ENCODE data around the gene NLGN4Y.

The NLGN4Y gene

DNA sequence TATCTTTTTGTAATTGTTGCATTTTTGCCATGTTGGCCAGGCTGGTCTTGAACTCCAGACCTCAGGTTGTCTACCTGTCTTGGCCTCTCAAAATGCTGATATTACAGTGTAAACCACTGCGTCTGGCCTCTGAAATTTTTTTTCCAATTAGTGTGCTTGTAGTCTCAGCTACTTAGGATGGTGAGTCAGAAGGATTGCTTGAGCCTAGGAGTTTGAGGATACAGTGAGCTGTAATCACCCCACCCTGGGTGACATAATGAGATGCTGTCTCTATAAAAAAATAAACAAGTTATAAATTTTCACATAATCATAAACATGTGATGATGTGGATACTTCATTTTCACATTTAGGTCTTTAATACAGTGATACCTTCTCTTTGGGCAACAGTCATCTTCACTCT is 154.9 kb downstream of the NLGN4Y start:
- DNase-seq = no peak

DNA sequence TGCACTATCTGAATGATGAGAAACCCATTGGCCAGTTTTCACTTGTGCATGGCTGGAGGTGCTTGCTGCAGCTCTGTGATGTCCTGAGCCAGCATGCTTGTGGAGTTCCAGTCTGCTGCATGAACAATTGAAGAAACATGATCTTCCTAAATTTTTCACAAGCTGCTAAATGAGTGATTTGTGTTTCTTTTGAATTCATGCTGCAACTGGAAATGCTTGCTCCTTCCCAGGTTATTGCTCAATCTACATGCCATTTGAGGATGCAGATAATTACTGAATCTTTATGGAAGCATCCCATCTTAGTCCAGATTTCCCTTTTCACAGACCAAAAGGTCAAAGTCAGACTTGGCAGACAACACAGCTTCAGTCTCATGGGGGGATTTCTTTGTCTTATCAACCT is 170.2 kb downstream of the NLGN4Y start:
- DNase-seq = no peak

DNA sequence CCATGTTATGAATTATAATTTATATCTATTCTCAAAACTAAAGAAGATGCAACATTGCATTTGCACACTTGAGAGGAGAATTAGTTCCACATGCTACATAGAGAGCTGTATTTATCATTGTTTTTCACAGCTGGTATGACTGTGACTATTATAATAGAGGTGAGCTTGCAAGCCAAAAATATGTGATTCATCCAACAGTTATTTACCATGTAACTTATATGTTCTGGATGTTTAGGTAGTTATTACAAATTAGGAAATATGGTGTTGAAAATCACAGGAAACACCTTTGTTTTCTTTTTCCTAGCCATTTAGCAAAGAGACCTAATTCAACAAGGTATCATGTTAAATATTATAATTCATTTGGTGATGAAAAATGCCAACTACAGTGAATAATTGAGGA is 183.8 kb downstream of the NLGN4Y start:
- no peak for DNase-seq

DNA sequence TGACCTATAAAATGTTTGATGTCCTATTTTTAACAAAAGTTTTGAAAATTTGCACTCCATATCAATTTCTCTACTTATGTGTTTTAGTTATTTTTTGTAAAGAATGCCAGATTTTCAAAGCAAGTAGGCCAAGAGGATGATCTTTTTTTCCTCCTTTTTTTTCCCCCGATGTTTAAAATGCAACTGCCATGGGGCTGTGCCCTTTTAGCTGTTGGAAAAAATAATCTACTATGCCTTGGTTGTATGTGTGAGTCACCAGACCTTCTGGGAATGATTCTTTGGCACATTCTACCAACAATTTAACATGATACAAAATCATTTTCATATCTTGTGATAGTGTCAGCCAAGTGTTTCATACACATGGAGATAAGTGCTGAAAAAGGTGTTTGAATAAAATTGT is 217.3 kb downstream of the NLGN4Y start:
- DNase-seq = no peak

DNA sequence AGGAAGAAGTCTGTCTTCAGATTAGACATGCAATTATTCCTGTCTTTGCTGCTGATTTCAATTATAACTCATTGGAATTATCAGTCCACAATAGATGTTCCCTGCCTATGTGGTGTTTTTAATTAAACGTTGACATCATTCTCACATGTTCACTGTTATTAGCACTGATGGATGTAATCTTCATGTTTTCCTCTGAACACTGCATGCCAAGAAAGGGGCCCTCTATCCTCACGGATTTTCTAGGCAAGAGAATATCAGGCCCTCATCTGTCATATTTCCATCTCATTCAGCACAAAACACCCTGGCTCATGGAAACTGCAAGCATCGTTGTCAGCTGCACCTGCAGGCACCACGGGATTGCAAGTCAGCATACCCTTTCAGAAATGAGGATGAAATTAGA is 224.0 kb downstream of the NLGN4Y start:
- DNase-seq = no peak

DNA sequence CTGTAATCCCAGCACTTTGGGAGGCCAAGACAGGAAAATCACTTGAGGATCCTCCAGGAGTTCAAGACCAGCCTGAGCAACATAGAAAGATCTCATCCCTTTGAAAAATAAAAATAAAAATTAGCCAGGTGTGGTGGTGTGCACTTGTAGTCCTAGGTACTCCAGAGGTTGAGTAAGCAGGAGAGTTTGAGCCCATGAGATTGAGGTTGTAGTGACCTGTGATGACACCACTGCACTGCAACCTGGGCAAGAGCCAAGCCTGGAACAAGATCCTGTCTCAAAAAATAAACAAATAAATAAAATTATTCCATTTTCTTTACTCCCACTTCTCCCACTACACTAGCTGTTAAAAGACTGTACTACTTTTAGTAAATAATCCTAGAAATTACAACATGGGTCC is 231.2 kb downstream of the NLGN4Y start:
- DNase-seq = no peak

DNA sequence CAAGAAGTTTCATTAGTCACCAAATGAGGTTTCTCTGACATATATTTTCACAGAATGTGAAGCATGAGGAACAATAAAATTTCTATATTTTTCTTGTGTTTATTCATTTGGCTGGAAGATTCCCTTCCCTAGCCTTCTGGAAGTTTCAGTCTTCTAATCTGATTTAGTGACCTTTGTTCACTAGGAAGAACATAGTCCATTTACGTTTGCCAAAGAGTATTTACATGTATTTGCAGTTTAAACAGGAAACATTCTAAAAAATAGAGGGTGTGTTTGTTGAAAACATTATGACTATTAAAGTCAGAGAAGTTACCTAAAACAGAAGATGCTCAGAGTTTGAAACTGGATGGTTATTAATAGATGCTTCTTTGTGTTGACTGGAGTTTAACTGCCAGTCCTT is 238.6 kb downstream of the NLGN4Y start:
- DNase-seq = no peak

DNA sequence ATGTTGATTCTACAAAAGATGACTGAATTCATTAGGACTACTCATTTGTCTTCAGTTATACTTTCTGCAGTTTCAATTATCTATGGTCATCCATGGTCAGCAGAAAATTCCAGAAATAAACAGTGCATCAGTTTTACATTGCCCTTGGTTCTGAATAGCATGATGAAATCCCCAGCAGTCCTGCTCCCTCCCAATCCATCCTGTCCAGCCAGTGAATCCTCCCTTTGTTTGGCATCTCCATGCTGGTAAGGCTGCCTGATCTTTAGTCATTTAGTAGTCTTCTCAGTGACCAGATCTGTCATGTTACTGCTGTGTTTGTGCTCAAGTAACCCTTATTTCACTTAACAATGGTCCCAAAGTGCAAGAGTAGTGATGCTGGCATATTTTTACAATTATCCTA is 239.3 kb downstream of the NLGN4Y start:
- no peak for DNase-seq

DNA sequence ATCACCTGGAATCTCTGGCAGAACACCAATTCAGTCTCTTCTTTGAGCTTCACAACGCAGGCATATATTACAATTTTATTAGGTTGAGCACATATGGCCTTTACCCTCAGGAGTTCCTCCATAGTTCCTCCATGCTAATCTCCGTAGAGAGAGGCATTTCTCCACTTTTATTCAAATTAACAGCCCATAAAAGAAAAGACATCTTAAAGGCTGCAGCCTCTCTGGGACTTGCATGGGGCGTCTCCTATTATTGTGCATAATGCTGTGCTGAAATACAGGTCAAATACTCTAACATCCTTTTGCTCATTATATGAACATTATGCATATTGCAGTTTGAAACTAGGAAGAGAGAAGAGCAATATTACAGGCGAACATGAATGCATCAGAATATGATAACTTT is 253.9 kb downstream of the NLGN4Y start:
- DNase-seq = no peak

DNA sequence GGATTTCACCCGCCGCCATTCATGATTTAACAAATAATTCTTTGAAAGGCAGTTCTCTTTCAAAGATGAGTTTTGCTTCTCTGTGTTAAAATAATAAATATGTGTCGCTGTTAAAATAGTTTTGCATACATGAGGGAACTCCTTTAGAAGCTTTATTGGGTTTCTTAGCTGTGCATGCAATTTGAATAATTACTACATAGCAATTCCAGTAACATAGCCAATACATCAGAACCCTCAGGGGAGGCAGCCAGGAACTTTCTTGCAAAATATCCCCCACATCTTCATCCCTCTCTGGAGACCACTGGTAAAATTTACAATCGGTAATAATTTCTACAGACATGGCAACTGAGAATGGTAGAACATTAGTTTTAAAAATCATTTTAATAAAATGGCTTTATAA is 268.8 kb downstream of the NLGN4Y start:
- DNase-seq = no peak

DNA sequence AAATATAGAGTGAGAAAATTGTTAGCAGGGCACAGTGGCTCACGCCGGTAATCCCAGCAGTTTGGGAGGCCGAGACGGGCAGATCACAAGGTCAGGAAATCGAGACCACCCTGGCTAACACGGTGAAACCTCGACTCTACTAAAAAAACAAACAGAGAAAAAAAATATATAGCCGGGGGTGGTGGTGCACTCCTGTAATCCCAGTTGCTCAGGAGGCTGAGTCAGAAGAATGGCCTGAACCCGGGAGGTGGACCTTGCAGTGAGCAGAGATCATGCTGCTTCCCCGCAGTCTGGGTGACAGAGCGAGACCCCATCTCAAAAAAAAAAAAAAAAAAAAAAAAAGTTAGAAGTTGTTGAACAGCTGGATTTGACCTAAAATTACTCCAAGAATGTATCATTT is 269.3 kb downstream of the NLGN4Y start:
- DNase-seq = no peak

DNA sequence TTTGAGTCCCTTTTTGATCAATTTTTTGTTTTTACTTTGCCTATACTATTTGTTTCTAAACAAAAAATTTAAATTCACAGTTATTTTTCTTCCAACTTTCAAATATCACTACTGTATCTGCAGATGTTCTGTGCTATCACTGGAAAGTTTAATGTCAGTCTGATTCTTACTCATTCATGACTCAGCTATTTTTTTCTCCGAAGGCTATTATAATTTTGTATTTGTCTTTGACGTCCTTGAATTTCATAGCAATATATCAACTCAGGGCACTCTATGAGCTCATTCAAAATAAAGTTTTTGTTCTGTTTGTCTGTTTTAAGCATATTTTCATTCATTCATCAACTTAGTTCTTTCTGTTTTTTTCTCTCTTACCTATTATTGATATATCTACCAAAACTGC is 273.7 kb downstream of the NLGN4Y start:
- DNase-seq = no peak

DNA sequence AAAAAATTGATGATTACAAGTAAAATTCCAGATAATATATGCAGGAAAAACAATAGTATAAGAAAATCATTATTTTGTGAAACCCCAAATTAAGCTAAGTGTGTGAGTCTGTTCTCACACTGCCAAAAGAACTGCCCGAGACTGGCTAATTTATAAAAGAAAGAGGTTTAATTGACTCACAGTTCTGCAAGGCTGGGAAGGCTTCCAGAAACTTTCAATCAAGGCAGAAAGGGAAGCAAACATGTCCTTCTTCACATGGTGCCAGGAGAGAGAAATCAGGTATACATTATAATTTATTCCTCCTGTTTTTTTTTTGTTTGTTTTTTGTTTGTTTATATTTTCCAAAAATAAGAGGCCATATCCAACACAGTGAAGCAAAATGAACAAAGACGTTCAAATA is 276.8 kb downstream of the NLGN4Y start:
- DNase-seq = no peak

DNA sequence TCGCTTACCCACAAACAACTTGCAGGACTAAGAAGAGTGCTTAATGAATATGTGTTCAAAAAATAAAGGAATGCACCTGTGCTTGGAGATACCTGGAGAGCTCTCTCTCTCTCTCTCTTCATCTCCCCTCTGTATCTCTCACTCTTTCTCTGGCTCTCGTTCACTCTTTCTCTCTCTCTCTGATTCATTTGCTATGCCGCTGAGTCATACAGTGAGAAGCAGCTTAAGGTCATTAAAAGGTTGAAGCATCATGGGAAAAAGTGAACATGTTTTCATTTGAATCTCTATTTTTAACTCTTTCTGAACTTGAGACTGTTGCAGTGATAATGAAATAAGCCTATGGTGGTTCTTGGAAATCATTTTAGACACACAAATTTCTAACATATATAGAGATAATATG is 277.8 kb downstream of the NLGN4Y start:
- no peak for DNase-seq

DNA sequence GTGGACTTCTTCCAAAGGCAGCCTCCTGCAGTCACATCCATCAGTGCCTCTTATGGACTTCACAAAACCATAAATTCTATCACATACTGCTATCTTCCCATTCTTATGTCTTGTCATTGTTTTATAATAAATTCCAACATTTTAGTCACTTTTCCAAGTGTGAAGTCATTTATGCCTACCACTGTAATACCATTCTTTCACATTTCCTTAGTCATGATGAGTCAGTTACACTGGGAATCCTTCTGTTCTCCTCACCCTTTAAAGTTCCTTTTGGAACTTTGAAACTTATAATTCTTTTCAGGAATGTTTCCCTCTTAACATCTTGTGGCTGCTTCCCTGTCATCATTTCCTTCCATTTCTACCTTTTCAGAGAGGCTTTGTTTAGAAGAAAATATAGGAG is 279.7 kb downstream of the NLGN4Y start:
- no peak for DNase-seq

DNA sequence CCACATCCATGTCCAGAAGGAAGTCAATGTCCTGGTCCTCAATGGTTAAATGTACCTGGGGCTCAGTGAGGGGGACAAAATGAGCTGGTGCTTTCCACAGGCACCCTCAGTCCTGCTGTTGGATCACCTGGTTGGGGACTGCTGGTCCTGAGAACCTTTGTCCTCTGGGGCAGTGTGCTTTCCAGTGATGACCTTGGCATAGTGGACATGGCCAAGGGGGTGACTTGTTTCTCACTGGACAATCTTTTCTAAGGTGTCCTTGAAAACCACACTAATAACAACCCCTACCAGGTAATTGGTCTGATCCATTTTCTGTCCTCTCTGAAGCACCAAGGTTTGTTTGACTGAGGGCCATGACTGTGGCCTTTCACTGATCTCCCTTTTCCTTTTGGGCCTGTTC is 294.1 kb downstream of the NLGN4Y start:
- DNase-seq = no peak

DNA sequence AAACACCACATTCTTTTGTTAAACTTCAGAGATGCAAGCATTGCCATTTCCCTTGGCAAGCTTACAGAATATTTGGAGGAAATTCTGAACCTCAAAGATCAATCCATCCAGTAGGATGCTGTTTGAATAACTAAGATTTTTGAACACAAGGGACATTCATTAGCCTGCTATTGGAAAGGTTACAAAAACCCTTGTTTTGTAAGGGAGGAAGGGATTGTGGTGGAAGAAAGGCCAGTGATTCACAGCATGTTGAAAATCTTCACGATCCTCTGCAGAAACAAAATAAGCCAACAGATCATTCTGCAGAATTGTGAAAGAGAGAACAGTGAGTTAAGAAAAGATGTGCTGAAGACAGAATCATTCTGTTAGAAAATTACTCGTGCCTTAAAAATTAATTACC is 297.9 kb downstream of the NLGN4Y start:
- no peak for DNase-seq

DNA sequence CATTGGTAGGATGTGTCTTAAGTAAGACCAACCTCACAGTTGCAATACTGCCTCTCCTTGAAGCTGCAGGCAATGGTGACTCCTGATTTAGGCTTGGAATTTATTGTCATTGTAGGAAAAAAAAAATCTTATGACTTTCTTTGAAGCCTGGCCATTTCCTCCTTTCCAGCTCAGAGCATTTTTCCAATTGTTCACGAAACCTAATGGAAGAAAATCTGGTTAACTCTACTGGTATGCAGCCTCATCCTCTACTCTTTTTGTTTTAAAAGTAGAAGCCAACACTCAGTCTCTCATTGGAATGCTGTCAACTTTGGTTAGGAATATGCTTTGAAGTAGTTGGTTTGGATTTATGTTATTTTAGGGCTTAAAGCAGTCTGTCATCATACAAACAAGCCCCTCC is 298.6 kb downstream of the NLGN4Y start:
- no peak for DNase-seq

DNA sequence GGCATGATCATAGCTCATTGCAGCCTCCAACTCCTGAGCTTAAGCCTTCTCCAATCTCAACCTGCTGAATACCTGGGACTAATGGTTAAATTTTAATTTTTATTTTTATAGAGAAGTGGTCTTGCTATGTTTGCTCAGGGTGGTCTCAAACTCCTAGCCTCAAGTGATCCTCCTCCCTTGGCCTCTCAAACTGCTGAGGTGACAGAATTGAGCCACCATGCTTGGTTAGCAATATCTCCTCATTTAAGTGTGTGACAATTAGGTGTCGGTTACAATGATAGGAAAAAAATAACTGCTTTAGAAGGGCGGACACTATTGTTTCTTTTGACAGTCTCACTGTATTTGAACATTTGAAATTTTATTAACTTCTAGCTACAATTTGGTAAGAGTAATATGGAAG is 300.3 kb downstream of the NLGN4Y start:
- no peak for DNase-seq

DNA sequence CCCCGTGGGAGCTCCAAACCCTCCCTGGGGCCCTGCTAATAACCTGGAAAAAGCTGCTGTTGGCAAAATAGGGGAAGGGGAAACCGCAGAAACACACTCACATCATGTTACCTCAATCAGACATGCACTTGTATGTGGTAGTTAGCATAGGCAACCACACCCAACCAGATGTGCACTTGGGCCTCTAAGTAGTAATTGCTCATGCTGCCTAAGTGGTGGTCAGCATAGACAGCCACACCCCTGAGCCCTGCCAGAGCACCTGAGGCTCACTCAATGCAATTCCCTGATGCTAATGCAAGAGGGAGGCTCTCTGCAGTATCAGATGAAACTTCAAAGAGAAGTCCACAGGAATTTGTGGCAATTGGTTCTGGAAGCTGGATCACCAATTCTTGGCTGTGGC is 301.4 kb downstream of the NLGN4Y start:
- DNase-seq = no peak

DNA sequence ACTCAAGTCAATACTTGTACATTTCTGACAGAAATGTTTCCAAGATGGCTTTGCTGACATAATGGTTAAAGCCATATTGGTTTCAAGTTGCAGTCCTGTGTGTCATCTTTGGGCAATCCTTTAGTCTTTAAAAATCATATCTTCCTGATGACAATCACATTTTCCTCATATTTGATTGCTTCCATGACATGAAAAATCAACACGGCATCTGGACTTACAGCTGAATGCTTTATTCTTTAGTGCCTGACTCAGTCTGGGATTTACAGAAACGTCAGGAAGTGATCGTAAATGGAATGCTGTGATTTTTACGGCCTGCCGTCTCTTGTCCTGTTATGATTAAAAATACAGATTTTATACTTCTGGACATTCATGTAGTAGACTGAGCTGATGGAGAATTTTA is 304.2 kb downstream of the NLGN4Y start:
- no peak for DNase-seq

DNA sequence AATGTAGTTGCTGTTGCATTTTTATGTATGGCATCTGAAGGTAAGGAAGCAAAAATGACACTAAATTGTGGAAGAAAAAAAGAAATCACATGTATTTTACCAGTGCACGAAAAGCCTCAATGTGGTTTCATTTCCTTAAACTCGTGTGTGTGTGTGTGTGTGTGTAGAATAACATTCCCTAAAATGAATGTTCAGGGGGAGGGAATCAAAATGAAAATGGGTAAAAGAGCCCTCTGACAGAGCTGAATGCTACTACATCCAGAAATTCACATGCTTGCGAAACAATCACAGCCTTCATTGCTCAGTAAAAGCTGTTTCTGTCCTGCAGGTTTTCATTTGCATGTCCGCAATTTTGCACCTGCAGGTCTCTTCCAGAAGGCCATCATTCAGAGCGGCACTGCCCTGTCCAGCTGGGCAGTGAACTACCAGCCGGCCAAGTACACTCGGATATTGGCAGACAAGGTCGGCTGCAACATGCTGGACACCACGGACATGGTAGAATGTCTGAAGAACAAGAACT is 305.1 kb downstream of the NLGN4Y start:
- no peak for DNase-seq

DNA sequence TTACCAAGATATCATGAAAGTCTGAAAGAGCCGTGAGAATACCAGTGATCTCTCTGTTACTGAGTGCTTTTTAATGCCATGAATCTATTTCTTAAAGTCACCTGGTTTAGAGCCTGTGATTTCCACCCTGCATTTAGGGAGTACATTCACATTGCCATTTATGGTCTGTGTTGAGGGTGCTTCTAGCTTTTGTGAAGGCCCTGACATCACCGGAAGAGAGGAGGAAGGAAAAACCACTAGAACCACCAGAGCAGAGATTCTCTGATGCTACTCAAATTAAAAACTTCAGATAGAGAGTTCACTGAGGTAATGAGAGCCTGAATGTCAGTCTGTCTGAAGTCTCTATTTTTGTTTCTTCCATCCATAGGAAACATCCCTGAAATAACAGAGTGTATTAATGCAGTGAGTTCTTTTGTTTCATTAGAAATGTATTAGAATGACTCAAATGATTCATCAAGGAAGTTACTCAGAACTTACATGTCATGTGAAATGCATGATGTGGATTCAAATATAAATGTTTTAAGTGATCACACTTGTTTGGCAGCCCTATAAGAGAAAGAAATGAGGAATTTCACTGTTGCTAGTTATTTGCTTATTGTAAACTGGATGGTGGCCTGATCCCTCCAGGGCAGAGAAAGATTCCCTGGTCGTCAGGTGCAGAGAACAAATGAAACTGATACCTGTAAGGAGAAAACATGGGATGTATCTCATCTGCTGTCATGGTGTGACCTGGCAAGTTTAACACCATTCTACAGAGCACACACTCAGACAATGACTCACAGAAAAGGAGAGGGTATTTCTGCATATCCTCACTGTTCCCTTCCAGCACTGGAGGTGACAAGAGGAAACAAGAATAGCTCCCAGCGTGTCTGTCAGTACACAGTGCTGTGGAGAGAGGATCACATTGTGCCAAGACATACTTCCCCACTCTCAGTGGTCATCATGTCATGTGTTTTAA is 310.1 kb downstream of the NLGN4Y start:
- no peak for DNase-seq

DNA sequence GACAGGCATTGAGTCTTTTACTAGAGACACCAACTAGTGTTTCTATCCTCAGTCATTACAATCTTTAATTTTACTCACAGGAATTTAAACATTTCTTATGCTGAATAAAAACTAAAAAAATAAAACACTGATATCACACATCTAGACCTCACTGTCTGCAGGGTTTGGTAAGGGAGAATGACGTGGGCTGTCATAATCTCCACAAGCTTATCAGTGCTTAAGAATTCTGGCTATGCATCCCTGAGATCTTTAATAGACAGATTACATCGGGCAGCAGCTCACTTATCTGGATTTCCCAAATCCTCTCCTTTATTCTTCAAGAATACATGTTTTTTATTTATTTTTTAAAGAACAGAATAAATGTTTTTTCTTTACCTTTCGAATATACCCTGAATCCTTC is 313.1 kb downstream of the NLGN4Y start:
- DNase-seq = no peak

DNA sequence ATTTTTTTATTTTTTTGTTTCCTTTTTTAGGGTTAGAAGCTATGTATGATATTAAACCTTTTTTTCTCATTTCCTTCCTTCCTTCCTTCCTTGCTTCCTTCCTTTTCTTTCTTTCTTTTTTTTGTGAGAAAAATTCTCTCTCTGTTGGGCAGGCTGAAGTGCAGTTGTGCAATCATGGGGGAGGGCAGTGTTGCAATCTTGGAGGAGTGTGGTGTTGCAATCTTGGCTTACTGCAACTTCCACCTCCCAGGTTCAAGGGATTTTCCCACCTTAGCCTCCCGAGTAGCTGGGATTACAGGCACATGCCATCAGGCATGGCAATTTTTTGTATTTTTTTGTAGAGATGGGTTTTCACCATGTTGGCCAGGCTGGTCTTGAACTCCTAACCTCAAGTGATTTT is 326.4 kb downstream of the NLGN4Y start:
- no peak for DNase-seq

All from activated naive CD4-positive, alpha-beta T cell treated with anti-CD3 and anti-CD28 coated beads, Interleukin-2, amount 50 U/mL, for 16 hours (primary cell).